Cardiac muscle cell (in vitro differentiated cells and primary cell): ENCODE measurements around the gene RUSC2. TPM values are rescaled to one million over a fixed set of nuclear protein-coding genes. Genes with fewer than 3 reads are reported as not detected.
A peak's percentile ranks its signal among the peaks of the same experiment; 100 is the strongest.
"Not testable (repeated sequence)": the region's sequence is repeated elsewhere in the genome, so short reads cannot be mapped to it uniquely, and the experiment has no call there.

Experiments
- DNase-seq, 2 donors: peaks; one replicate each; pipeline versions ENCODE4 v3.0.0 to v3.0.0-alpha.2; 2010 to 2017; ENCODE audit warnings: low read depth in 1 of 2, low spot score in 1 of 2
- H3K27ac ChIP-seq: fragments of 200-600 bp; sonication (generic); 2 replicates; pipeline ENCODE4 v1.5.1; 2016
- H3K27me3 ChIP-seq: fragments of 200-600 bp; sonication (generic); 2 replicates; pipeline ENCODE4 v1.6.0; 2016; ENCODE audit warnings: control low read depth
- H3K36me3 ChIP-seq: fragments of 200-600 bp; sonication (generic); 2 replicates; pipeline ENCODE4 v1.5.1; 2016; ENCODE audit warnings: control low read depth
- H3K4me1 ChIP-seq: fragments of 200-600 bp; sonication (generic); 2 replicates; pipeline ENCODE4 v1.8.1; 2017; ENCODE audit warnings: low read depth, mild to moderate bottlenecking, mixed run types
- H3K4me3 ChIP-seq: fragments of 200-600 bp; sonication (generic); 2 replicates; pipeline ENCODE4 v1.5.1; 2016; ENCODE audit warnings: mild to moderate bottlenecking
- H3K9me3 ChIP-seq: fragments of 200-600 bp; sonication (generic); 2 replicates; pipeline ENCODE4 v1.5.1; 2017; ENCODE audit warnings: low read depth, mild to moderate bottlenecking, control low read depth
- polyA plus RNA-seq: library from polyadenylated mRNA; unstranded; fragments of >200 nt; fragmentation: Nextera tagmentation; extraction: Ambion mirVana; gene quantifications from 2 replicates; pipeline ENCODE4 v1.2.1, GENCODE V29; 2016
- total RNA-seq: library from RNA; depleted of rRNA; stranded (reverse); fragments of >200 nt; gene quantifications from 2 replicates; pipeline ENCODE4 v1.2.3, GENCODE V29; 2016
- TF ChIP-seq, protein P1 (sequence below): IDR thresholded peaks from 2 replicates; pipeline ENCODE4 v1.5.1; 2012; ENCODE audit warnings: low read depth, mild to moderate bottlenecking, low read length

Gene RUSC2
- total and polyA plus RNA-seq, 2 experiments from 2014 or later: 13.8 to 25.3 TPM

DNA sequence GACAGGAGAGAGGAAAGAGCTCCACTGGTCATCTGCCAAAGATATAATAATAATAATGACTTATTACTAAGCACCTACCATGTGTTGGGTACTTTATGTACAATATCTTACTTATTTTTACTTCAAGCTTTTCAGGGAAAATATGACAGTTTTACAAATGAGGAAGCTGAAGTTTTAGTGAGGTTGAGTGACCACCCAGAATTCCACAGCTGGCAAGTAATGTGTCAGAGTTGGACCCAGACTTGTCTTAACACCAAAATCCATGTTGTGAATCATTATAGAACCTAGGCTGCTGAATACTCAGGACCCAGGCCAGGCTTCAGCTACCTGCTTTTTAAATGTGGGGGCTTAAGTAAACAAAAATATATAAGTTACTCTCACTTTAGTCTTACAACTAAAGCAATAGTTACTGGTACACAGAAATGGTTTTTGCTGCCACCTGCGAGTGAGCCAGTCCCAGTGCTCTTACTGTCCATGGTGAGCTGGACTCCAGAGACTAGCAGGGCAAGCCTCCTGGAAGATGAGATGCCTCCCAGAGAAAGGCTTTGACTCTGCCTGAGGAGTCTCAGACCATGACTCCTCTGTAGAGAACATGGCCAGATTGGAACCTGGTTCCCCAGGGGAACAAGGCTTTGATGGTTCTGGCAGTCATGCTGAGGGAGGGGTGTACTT is 29.9 kb downstream of the RUSC2 start:
- peak overlapping the region; percentile 93 for H3K27ac ChIP-seq
- no peak for DNase-seq

DNA sequence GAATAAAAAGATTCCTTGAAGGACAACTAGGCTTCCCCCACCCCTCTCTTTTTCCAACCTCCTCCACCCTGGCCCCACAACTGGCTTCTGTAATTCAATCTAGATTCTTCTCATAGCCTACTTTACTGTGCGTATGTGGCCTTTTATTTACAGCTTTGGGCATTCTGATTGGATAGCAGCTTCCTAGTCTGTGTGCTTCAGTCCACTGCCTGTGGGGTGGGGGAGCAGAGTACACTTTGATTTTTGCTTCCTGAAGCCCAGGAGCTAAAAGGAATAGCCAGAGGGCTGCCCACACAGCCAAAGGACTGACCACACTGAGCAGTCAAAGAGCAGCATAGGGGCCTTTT is 30.4 kb downstream of the RUSC2 start:
- Histone ChIP-seq H3K27me3 (no peaks in the 10 kb centered on the region), H3K27ac (peak overlapping the region; percentile 93), H3K4me1 (peaks cover 56% of the 10 kb centered on the region), H3K36me3 (no peaks in the 10 kb centered on the region), H3K9me3 (no peaks in the 10 kb centered on the region), H3K4me3 (no peak overlapping the region)
- DNase-seq: no peak
- TF ChIP-seq, protein P1, sequence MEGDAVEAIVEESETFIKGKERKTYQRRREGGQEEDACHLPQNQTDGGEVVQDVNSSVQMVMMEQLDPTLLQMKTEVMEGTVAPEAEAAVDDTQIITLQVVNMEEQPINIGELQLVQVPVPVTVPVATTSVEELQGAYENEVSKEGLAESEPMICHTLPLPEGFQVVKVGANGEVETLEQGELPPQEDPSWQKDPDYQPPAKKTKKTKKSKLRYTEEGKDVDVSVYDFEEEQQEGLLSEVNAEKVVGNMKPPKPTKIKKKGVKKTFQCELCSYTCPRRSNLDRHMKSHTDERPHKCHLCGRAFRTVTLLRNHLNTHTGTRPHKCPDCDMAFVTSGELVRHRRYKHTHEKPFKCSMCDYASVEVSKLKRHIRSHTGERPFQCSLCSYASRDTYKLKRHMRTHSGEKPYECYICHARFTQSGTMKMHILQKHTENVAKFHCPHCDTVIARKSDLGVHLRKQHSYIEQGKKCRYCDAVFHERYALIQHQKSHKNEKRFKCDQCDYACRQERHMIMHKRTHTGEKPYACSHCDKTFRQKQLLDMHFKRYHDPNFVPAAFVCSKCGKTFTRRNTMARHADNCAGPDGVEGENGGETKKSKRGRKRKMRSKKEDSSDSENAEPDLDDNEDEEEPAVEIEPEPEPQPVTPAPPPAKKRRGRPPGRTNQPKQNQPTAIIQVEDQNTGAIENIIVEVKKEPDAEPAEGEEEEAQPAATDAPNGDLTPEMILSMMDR: no peak

More for the DNA sequence above, 29.9 kb downstream of the RUSC2 start:
- H3K36me3 ChIP-seq: no peaks in the 10 kb centered on the region
- no peaks in the 10 kb centered on the region for H3K27me3 ChIP-seq
- TF ChIP-seq, protein P1: no peak
- no peak overlapping the region for H3K4me3 ChIP-seq
- no peaks in the 10 kb centered on the region for H3K9me3 ChIP-seq
- H3K4me1 ChIP-seq: peaks cover 56% of the 10 kb centered on the region

DNA sequence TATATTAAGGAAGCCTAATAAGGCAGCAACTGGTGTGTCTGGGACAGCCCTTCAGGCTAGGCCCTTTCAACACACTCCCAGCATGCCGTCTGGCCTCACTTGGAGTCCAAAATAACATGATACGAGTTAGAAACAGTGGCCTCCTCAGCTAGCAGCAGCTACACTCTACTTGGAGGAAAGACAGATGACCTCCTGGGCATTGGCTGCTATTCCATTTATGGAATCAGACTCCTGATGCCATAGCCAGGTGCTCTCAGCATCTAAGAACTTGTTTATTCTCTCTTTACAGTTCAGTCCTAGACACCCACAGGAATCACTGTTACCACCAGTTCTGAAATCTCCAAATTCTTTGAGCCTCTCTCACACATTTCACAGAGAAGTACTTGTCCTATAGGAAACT is 31.8 kb downstream of the RUSC2 start:
- TF ChIP-seq, protein P1: no peak
- Histone ChIP-seq H3K27ac (peak overlapping the region; percentile 93), H3K9me3 (no peaks in the 10 kb centered on the region), H3K4me1 (peaks cover 50% of the 10 kb centered on the region), H3K36me3 (no peaks in the 10 kb centered on the region), H3K4me3 (no peak overlapping the region), H3K27me3 (no peaks in the 10 kb centered on the region)
- DNase-seq: peak; percentile 52 to 75

DNA sequence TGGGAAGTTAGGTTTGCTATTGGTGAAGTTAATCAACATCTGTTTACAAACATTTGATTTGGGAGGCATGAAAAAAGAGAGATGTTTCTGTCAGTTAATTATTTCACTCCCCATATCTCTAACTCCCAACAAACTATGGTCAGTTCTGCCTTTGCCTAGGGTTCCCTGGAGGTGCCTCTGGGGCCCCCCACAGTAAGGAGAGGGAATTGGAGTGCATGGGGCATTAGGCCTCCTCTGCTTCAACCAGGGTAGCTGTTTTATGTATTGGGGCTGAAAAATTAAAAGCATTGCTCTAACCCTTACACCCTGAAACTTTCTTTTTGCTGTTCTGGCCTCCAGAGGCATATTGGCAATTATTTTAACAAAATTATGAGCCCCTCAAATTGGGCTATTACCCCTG is 32.3 kb downstream of the RUSC2 start:
- Histone ChIP-seq H3K4me1 (peaks cover 47% of the 10 kb centered on the region), H3K9me3 (no peaks in the 10 kb centered on the region), H3K27ac (peak overlapping the region; percentile 93), H3K36me3 (no peaks in the 10 kb centered on the region), H3K4me3 (no peak overlapping the region), H3K27me3 (no peaks in the 10 kb centered on the region)
- TF ChIP-seq, protein P1: peak; percentile 13
- no peak for DNase-seq

DNA sequence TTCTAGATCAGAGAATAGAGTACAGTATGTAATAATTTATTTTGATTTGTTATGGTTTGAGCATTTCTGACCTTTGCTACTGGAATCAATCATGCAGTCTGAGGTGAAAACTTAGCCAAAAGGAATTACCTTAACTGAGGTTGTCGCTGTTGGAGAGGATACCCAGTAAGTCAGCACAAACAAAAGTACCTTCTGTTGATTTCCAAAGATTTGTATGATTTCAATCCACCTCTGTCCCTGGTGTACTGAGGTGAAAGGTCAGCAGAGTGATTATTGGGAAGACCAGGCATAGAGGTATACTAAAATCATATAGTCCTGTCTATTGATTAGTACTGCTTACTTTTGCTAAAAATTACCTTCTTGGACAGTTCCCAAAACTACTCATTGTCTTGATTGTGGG is 32.8 kb downstream of the RUSC2 start:
- peak overlapping the region; percentile 93 for H3K27ac ChIP-seq
- no peaks in the 10 kb centered on the region for H3K9me3 ChIP-seq
- TF ChIP-seq, protein P1: no peak
- H3K4me1 ChIP-seq: peaks cover 46% of the 10 kb centered on the region
- DNase-seq: no peak
- H3K36me3 ChIP-seq: no peaks in the 10 kb centered on the region
- H3K27me3 ChIP-seq: no peaks in the 10 kb centered on the region
- H3K4me3 ChIP-seq: no peak overlapping the region

DNA sequence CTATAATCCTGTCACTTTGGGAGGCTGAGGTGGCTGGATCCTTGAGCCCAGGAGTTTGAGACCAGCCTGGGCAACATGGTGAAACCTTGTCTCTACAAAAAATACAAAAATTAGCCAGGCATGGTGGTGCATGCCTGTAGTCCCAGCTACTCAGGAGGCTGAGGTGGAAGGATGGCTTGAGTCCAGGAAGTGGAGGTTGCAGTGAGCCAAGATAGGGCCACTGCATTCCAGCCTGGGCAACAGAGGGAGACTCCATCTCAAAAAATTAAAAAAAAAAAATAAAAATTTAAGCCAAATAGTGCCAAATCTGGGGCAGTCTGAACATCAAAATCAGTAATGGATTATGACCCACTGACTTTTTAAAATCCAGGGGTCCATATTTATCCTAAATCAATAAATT is 33.6 kb downstream of the RUSC2 start:
- H3K4me3 ChIP-seq, DNase-seq, H3K36me3 ChIP-seq, H3K9me3 ChIP-seq, H3K27me3 ChIP-seq, H3K27ac ChIP-seq: not testable (repeated sequence)
- H3K4me1 ChIP-seq: peaks cover 38% of the 10 kb centered on the region
